HEK293 (cell line): ENCODE results near the gene CTXN3.

Experiments
- CTCF ChIA-PET: fragments of 350-600 bp; formaldehyde crosslinking; extraction: SDS; loops from one replicate; lab custom pipeline; 2021; ENCODE audit warnings: antibody characterized with exemption; lab: Yijun Ruan, JAX
- POLR2A ChIA-PET: fragments of 300-600 bp; formaldehyde crosslinking; extraction: SDS; loops from one replicate; lab custom pipeline; 2020; ENCODE audit warnings: antibody characterized with exemption, inconsistent platforms; lab: Yijun Ruan, JAX
- H3K27ac ChIP-seq: fragments of 200-500 bp; sonication (Bioruptor generic); 2 replicates; pipeline ENCODE4 v1.5.1; 2014; ENCODE audit warnings: low read depth, low read length, control low read depth, inconsistent platforms; ENCODE audit errors: extremely low read depth
- H3K36me3 ChIP-seq, 2 experiments: fragments of 200-500 bp in 1 of 2; sonication (Bioruptor generic) in 1 of 2; 1 replicate in 1 of 2; 2 replicates in 1 of 2; pipeline ENCODE4 v1.5.1; 2014 to 2017; ENCODE audit warnings: inconsistent platforms in 2 of 2, low read length in 2 of 2; ENCODE audit not compliant: control insufficient read depth in 2 of 2, insufficient read depth in 1 of 2
- H3K4me1 ChIP-seq: fragments of 200-500 bp; sonication (Bioruptor generic); 2 replicates; pipeline ENCODE4 v1.5.1; 2014; ENCODE audit warnings: mild to moderate bottlenecking, low read length, inconsistent platforms; ENCODE audit not compliant: control insufficient read depth, insufficient read depth
- H3K4me3 ChIP-seq: 2 replicates; pipeline ENCODE4 v1.5.1; 2011; ENCODE audit warnings: low read depth, mild to moderate bottlenecking, control low read depth, low read length, moderate library complexity
- H3K9me3 ChIP-seq: fragments of 200-500 bp; sonication (Bioruptor generic); 2 replicates; pipeline ENCODE4 v1.5.1; 2014; ENCODE audit warnings: low read depth, low read length, inconsistent platforms; ENCODE audit not compliant: control insufficient read depth, insufficient read depth
- BCL11B ChIP-seq: fragments of 450-650 bp; formaldehyde crosslinking; IDR thresholded peaks from 2 replicates; pipeline ENCODE4 v1.5.1; 2016; ENCODE audit warnings: low read depth, missing biosample characterization, missing genetic modification characterization
- KLF7 ChIP-seq: fragments of 450-650 bp; formaldehyde crosslinking; IDR thresholded peaks from 2 replicates; pipeline ENCODE4 v1.5.1; 2016; ENCODE audit warnings: missing biosample characterization, missing genetic modification characterization, borderline replicate concordance
- KLF8 ChIP-seq: fragments of 450-650 bp; formaldehyde crosslinking; IDR thresholded peaks from 2 replicates; pipeline ENCODE4 v1.5.1; 2016; ENCODE audit warnings: missing biosample characterization, missing genetic modification characterization
- PRDM4 ChIP-seq: fragments of 450-650 bp; formaldehyde crosslinking; IDR thresholded peaks from 2 replicates; pipeline ENCODE4 v1.5.1; 2017; ENCODE audit warnings: missing biosample characterization, missing genetic modification characterization
- REPIN1 ChIP-seq: fragments of 450-650 bp; formaldehyde crosslinking; IDR thresholded peaks from 2 replicates; pipeline ENCODE4 v1.5.1; 2017; ENCODE audit warnings: missing biosample characterization, missing genetic modification characterization, low read depth
- ZBTB20 ChIP-seq: fragments of 450-650 bp; formaldehyde crosslinking; IDR thresholded peaks from 2 replicates; pipeline ENCODE4 v1.5.1; 2016; ENCODE audit warnings: missing biosample characterization, missing genetic modification characterization
- ZNF112 ChIP-seq: fragments of 450-650 bp; formaldehyde crosslinking; IDR thresholded peaks from 2 replicates; pipeline ENCODE4 v1.5.0; 2017; ENCODE audit warnings: missing biosample characterization, missing genetic modification characterization
- ZNF157 ChIP-seq: fragments of 450-650 bp; formaldehyde crosslinking; IDR thresholded peaks from 2 replicates; pipeline ENCODE4 v1.5.1; 2016; ENCODE audit warnings: missing biosample characterization, missing genetic modification characterization
- ZNF19 ChIP-seq: fragments of 450-650 bp; formaldehyde crosslinking; IDR thresholded peaks from 2 replicates; pipeline ENCODE4; 2016; ENCODE audit warnings: missing biosample characterization, missing genetic modification characterization, low read depth
- ZNF2 ChIP-seq: fragments of 450-650 bp; formaldehyde crosslinking; IDR thresholded peaks from 2 replicates; pipeline ENCODE4 v1.5.1; 2016; ENCODE audit warnings: missing biosample characterization, missing genetic modification characterization
- ZNF391 ChIP-seq: fragments of 450-650 bp; formaldehyde crosslinking; IDR thresholded peaks from 2 replicates; pipeline ENCODE4 v1.5.1; 2016; ENCODE audit warnings: low read depth, missing biosample characterization, missing genetic modification characterization, borderline replicate concordance
- ZNF394 ChIP-seq: fragments of 450-650 bp; formaldehyde crosslinking; IDR thresholded peaks from 2 replicates; pipeline ENCODE4 v1.5.1; 2016; ENCODE audit warnings: missing biosample characterization, missing genetic modification characterization, mild to moderate bottlenecking, moderate library complexity, borderline replicate concordance
- ZNF561 ChIP-seq: fragments of 450-650 bp; IDR thresholded peaks from 2 replicates; pipeline ENCODE4 v1.5.1; 2018; ENCODE audit warnings: missing biosample characterization, missing genetic modification characterization, borderline replicate concordance
- ZNF747 ChIP-seq: fragments of 450-650 bp; formaldehyde crosslinking; IDR thresholded peaks from 2 replicates; pipeline ENCODE4 v1.5.1; 2016; ENCODE audit warnings: missing biosample characterization, missing genetic modification characterization
- ZSCAN16 ChIP-seq: fragments of 450-650 bp; formaldehyde crosslinking; IDR thresholded peaks from 2 replicates; pipeline ENCODE4 v1.5.1; 2016; ENCODE audit warnings: missing biosample characterization, missing genetic modification characterization
- TF ChIP-seq, protein P1 (sequence below): fragments of 450-650 bp; IDR thresholded peaks from 2 replicates; pipeline ENCODE4 v1.5.1; 2018; ENCODE audit warnings: missing biosample characterization, mild to moderate bottlenecking, missing genetic modification characterization
- TF ChIP-seq, protein P2 (sequence below): fragments of 450-650 bp; formaldehyde crosslinking; IDR thresholded peaks from 2 replicates; pipeline ENCODE4 v1.5.1; 2016; ENCODE audit warnings: missing biosample characterization, missing genetic modification characterization
- TF ChIP-seq, protein P3 (sequence below): fragments of 450-650 bp; formaldehyde crosslinking; IDR thresholded peaks from 2 replicates; pipeline ENCODE4 v1.5.1; 2016; ENCODE audit warnings: missing biosample characterization, missing genetic modification characterization

Gene CTXN3

DNA sequence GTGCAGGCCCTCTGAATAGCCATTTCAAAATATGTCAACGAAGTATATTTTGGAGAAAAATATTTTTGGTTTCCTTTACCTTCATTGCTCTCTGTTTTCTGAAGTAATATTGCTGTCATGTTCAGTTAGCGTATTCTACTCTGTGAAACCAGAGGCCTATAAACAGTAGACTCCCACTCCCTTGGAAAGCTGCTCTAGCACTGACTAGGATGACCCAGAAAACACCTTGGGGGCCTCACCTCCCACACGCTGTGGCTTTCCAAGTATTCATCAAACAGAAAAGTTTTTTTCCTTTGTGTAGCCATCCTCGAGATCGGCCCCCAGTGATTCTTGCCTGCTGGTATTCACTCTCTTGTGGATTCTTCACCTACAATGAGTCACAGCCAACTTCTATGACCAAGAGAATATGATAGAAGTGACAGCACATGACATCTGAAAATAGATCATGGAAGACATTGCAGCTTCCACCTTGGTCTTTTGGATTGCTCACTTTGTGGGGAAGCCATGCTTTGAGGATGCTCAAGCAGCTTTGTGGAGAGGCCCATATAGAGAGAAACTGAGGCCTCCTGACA, 28.9 kb upstream of the CTXN3 start:
- no peak for TF ChIP-seq ZNF561 (tag by site-specific recombination)
- no peak for TF ChIP-seq PRDM4 (tag by site-specific recombination)
- TF ChIP-seq, protein P1, sequence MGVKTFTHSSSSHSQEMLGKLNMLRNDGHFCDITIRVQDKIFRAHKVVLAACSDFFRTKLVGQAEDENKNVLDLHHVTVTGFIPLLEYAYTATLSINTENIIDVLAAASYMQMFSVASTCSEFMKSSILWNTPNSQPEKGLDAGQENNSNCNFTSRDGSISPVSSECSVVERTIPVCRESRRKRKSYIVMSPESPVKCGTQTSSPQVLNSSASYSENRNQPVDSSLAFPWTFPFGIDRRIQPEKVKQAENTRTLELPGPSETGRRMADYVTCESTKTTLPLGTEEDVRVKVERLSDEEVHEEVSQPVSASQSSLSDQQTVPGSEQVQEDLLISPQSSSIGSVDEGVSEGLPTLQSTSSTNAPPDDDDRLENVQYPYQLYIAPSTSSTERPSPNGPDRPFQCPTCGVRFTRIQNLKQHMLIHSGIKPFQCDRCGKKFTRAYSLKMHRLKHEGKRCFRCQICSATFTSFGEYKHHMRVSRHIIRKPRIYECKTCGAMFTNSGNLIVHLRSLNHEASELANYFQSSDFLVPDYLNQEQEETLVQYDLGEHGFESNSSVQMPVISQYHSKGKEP = no peak
- no peak for TF ChIP-seq ZNF19 (tag by site-specific recombination)
- no peak for TF ChIP-seq ZSCAN16 (tag by site-specific recombination)
- TF ChIP-seq ZNF394 (tag by site-specific recombination) = no peak
- no peak for TF ChIP-seq REPIN1 (tag by site-specific recombination)
- no peak for TF ChIP-seq KLF7 (tag by site-specific recombination)
- no peaks in the 10 kb centered on the region for H3K9me3 ChIP-seq
- no peak overlapping the region for H3K27ac ChIP-seq
- POLR2A ChIA-PET = no interaction called here
- no peaks in the 10 kb centered on the region for H3K4me1 ChIP-seq
- CTCF ChIA-PET = interaction anchor here (0.5 kb wide), 1 partner anchor 135 kb away, joined by 5 read pairs; no protein-coding TSS in a partner anchor
- no peaks in the 10 kb centered on the region for H3K36me3 ChIP-seq
- H3K4me3 ChIP-seq = no peak overlapping the region

- no peaks in the 10 kb centered on the region for H3K9me3 ChIP-seq
- H3K4me3 ChIP-seq = no peak overlapping the region
- no peak overlapping the region for H3K27ac ChIP-seq
- no peaks in the 10 kb centered on the region for H3K36me3 ChIP-seq
- no peaks in the 10 kb centered on the region for H3K4me1 ChIP-seq
- TF ChIP-seq ZNF112 (no peak), ZBTB20 (tag by site-specific recombination) (no peak), ZNF391 (tag by site-specific recombination) (no peak), BCL11B (tag by site-specific recombination) (no peak), ZNF157 (tag by site-specific recombination) (no peak), KLF8 (no peak), ZNF2 (tag by site-specific recombination) (no peak), ZNF747 (tag by site-specific recombination) (no peak)
- TF ChIP-seq, protein P2, sequence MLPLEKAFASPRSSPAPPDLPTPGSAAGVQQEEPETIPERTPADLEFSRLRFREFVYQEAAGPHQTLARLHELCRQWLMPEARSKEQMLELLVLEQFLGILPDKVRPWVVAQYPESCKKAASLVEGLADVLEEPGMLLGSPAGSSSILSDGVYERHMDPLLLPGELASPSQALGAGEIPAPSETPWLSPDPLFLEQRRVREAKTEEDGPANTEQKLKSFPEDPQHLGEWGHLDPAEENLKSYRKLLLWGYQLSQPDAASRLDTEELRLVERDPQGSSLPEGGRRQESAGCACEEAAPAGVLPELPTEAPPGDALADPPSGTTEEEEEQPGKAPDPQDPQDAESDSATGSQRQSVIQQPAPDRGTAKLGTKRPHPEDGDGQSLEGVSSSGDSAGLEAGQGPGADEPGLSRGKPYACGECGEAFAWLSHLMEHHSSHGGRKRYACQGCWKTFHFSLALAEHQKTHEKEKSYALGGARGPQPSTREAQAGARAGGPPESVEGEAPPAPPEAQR (tag by site-specific recombination) = no peak
- TF ChIP-seq, protein P3, sequence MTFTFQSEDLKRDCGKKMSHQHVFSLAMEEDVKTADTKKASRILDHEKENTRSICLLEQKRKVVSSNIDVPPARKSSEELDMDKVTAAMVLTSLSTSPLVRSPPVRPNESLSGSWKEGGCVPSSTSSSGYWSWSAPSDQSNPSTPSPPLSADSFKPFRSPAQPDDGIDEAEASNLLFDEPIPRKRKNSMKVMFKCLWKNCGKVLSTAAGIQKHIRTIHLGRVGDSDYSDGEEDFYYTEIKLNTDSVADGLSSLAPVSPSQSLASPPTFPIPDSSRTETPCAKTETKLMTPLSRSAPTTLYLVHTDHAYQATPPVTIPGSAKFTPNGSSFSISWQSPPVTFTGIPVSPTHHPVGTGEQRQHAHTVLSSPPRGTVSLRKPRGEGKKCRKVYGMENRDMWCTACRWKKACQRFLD = no peak
- ChIA-PET CTCF (interaction anchor here (1.1 kb wide), 1 partner anchor 580 kb away, joined by 6 read pairs; no protein-coding TSS in a partner anchor), POLR2A (no interaction called here)
Observed at GRCh38 chr5:127621601-127622325, 27.1 kb upstream of the CTXN3 start.
